H1 (cell line): Measurements from ENCODE around the gene PEX3. TPM values are rescaled to one million over a fixed set of nuclear protein-coding genes. Genes with fewer than 3 reads are reported as not detected.

Experiments used
- CTCF ChIA-PET: fragments of 300-600 bp; sonication (Branson Sonifier 250); formaldehyde crosslinking; loops from one replicate; lab custom pipeline; 2021; ENCODE audit not compliant: partially characterized antibody; lab: Charles Lee
- POLR2A ChIA-PET: fragments of 300-600 bp; sonication (Branson Sonifier 250); formaldehyde crosslinking; loops from one replicate; lab custom pipeline; 2021; ENCODE audit warnings: inconsistent platforms; ENCODE audit not compliant: partially characterized antibody; lab: Charles Lee
- DNase-seq, 2 experiments: peaks; one replicate each; pipeline versions ENCODE4 v3.0.0 to v3.0.0-alpha.2; 2010 to 2022; ENCODE audit warnings: low spot score in 2 of 2, low read depth in 1 of 2, mixed read lengths in 1 of 2
- FAIRE-seq: peaks from 2 replicates; lab custom pipeline; 2011; peaks lifted over from hg19 to GRCh38; lab: Jason Lieb, UNC
- H2AFZ ChIP-seq: 2 replicates; pipeline ENCODE4 v1.8.1; 2012; ENCODE audit warnings: low read length, inconsistent platforms
- H2AK5ac ChIP-seq: 2 replicates; pipeline ENCODE4 v1.6.1; 2013; ENCODE audit warnings: low read depth, low read length
- H2BK120ac ChIP-seq: replicated peaks from 2 replicates; pipeline ENCODE3; 2013; ENCODE audit warnings: low read depth, low read length, inconsistent platforms
- H2BK12ac ChIP-seq: 2 replicates; pipeline ENCODE4 v1.6.1; 2013; ENCODE audit warnings: low read depth, low read length
- H2BK15ac ChIP-seq: 2 replicates; pipeline ENCODE4 v1.6.1; 2013; ENCODE audit warnings: low read length
- H2BK20ac ChIP-seq: 2 replicates; pipeline ENCODE4 v1.6.1; 2013; ENCODE audit warnings: low read length
- H2BK5ac ChIP-seq: 2 replicates; pipeline ENCODE4 v1.6.1; 2013; ENCODE audit warnings: low read depth, low read length
- H3K14ac ChIP-seq: 2 replicates; pipeline ENCODE4 v1.6.1; 2013; ENCODE audit warnings: inconsistent platforms; ENCODE audit not compliant: insufficient read length
- H3K18ac ChIP-seq: 2 replicates; pipeline ENCODE4 v1.6.1; 2013; ENCODE audit warnings: low read length; ENCODE audit errors: extremely low read depth
- H3K23ac ChIP-seq: 2 replicates; pipeline ENCODE4 v1.6.1; 2013; ENCODE audit warnings: inconsistent platforms; ENCODE audit not compliant: insufficient read length
- H3K23me2 ChIP-seq: 2 replicates; pipeline ENCODE4 v1.6.1; 2013; ENCODE audit warnings: low read depth, low read length
- H3K27ac ChIP-seq: 2 replicates; pipeline ENCODE4 v1.6.1; 2011; ENCODE audit warnings: low read depth, low read length, inconsistent platforms
- H3K27me3 ChIP-seq, 4 experiments: replicated peaks in 1 of 4; 1 replicate in 1 of 4; 2 replicates in 3 of 4; pipeline versions ENCODE4 v1.6.1 to v1.8.1; 2011 to 2013; ENCODE audit warnings: low read length in 3 of 4, mild to moderate bottlenecking in 3 of 4, inconsistent platforms in 2 of 4, mixed read lengths in 2 of 4, moderate library complexity in 1 of 4; ENCODE audit not compliant: control insufficient read depth in 3 of 4, insufficient read depth in 3 of 4; ENCODE audit errors: extremely low read depth in 1 of 4
- H3K36me3 ChIP-seq, 4 experiments: 2 replicates each; pipeline versions ENCODE4 v1.6.1 to v1.8.1; 2011 to 2013; ENCODE audit warnings: mild to moderate bottlenecking in 4 of 4, low read length in 3 of 4, moderate library complexity in 2 of 4, control low read depth in 1 of 4, inconsistent platforms in 1 of 4; ENCODE audit not compliant: insufficient read depth in 4 of 4, control insufficient read depth in 2 of 4
- H3K4ac ChIP-seq: replicated peaks from 2 replicates; pipeline ENCODE3; 2013; ENCODE audit warnings: low read length, low read depth, mixed read lengths, inconsistent platforms; ENCODE audit not compliant: insufficient read length
- H3K4me1 ChIP-seq, 4 experiments: replicated peaks in 1 of 4; 1 replicate in 1 of 4; 2 replicates in 3 of 4; pipeline versions ENCODE4 v1.6.1 to v1.8.1; 2011 to 2013; ENCODE audit warnings: low read length in 3 of 4, inconsistent platforms in 2 of 4, mixed read lengths in 1 of 4; ENCODE audit not compliant: insufficient read depth in 4 of 4, control insufficient read depth in 3 of 4
- H3K4me2 ChIP-seq, 2 experiments: 2 replicates each; pipeline versions ENCODE4 v1.6.1 to v1.8.1; 2011 to 2013; ENCODE audit warnings: low read depth in 2 of 2, low read length in 2 of 2, control low read depth in 1 of 2, inconsistent platforms in 1 of 2, mild to moderate bottlenecking in 1 of 2; ENCODE audit not compliant: insufficient read depth in 1 of 2
- H3K4me3 ChIP-seq, 4 experiments: fragments of 200-600, 300-600 bp in 1 of 4; sonication (generic), shearing (Covaris generic), sonication (Bioruptor Twin) in 1 of 4; 2 replicates each; pipeline versions ENCODE4 v1.5.1 to v1.8.1; 2011 to 2016; ENCODE audit warnings: low read length in 4 of 4, low read depth in 3 of 4, control low read depth in 2 of 4, inconsistent platforms in 2 of 4, mild to moderate bottlenecking in 2 of 4, mixed read lengths in 1 of 4, moderate library complexity in 1 of 4; ENCODE audit not compliant: insufficient read depth in 2 of 4; ENCODE audit errors: extremely low read depth in 1 of 4
- H3K56ac ChIP-seq: replicated peaks from 2 replicates; pipeline ENCODE3; 2013; ENCODE audit warnings: low read depth, mild to moderate bottlenecking, mixed read lengths, low read length, inconsistent platforms; ENCODE audit not compliant: insufficient read length
- H3K79me1 ChIP-seq: 2 replicates; pipeline ENCODE4 v1.6.1; 2013; ENCODE audit warnings: low read depth, low read length, control low read depth
- H3K79me2 ChIP-seq, 2 experiments: 2 replicates each; pipeline versions ENCODE4 v1.6.1 to v1.8.1; 2012 to 2013; ENCODE audit warnings: low read length in 2 of 2, mild to moderate bottlenecking in 2 of 2, inconsistent platforms in 1 of 2; ENCODE audit not compliant: insufficient read depth in 2 of 2, control insufficient read depth in 1 of 2
- H3K9ac ChIP-seq, 4 experiments: replicated peaks in 1 of 4; 1 replicate in 1 of 4; 2 replicates in 3 of 4; pipeline versions ENCODE4 v1.6.1 to v1.8.1; 2011 to 2013; ENCODE audit warnings: low read depth in 3 of 4, low read length in 3 of 4, control low read depth in 2 of 4, mild to moderate bottlenecking in 2 of 4, moderate library complexity in 2 of 4, inconsistent platforms in 1 of 4; ENCODE audit errors: extremely low read depth in 1 of 4
- H3K9me3 ChIP-seq, 2 experiments: 2 replicates each; pipeline versions ENCODE4 v1.6.1 to v1.8.1; 2012 to 2013; ENCODE audit warnings: mild to moderate bottlenecking in 2 of 2, moderate library complexity in 2 of 2, control low read depth in 1 of 2, inconsistent platforms in 1 of 2, low read depth in 1 of 2, low read length in 1 of 2, mixed read lengths in 1 of 2; ENCODE audit not compliant: insufficient read depth in 2 of 2
- H4K20me1 ChIP-seq, 2 experiments: replicated peaks in 1 of 2; 2 replicates each; pipeline versions ENCODE3 to v1.8.1; 2011 to 2013; ENCODE audit warnings: inconsistent platforms in 2 of 2, low read length in 2 of 2, mild to moderate bottlenecking in 1 of 2; ENCODE audit not compliant: insufficient read depth in 2 of 2, control insufficient read depth in 1 of 2
- H4K5ac ChIP-seq: 2 replicates; pipeline ENCODE4 v1.6.1; 2013; ENCODE audit warnings: low read length, low read depth, mixed read lengths, inconsistent platforms; ENCODE audit not compliant: insufficient read length
- H4K8ac ChIP-seq: 2 replicates; pipeline ENCODE4 v1.8.0; 2013; ENCODE audit warnings: mild to moderate bottlenecking, moderate library complexity, low read length, inconsistent platforms; ENCODE audit not compliant: insufficient read depth; ENCODE audit errors: extremely low read depth
- H4K91ac ChIP-seq: replicated peaks from 2 replicates; pipeline ENCODE3; 2013; ENCODE audit warnings: low read length, mixed read lengths, inconsistent platforms; ENCODE audit not compliant: insufficient read length
- ATF3 ChIP-seq: IDR thresholded peaks from 2 replicates; pipeline ENCODE4 v1.6.1; 2011; ENCODE audit warnings: low read depth, mild to moderate bottlenecking, low read length; ENCODE audit not compliant: insufficient read depth
- CBX5 ChIP-seq: fragments of 300-800, 300-1000 bp; sonication (generic); IDR thresholded peaks from 2 replicates; pipeline ENCODE4 v1.7.1; 2016; ENCODE audit warnings: antibody characterized with exemption, low read length, low read depth
- EP300 ChIP-seq, 2 experiments: IDR thresholded peaks; 1 replicate in 1 of 2; 2 replicates in 1 of 2; pipeline ENCODE4 v1.6.1; 2011 to 2012; ENCODE audit warnings: low read depth in 2 of 2, low read length in 2 of 2, mild to moderate bottlenecking in 2 of 2, borderline replicate concordance in 1 of 2, inconsistent platforms in 1 of 2, moderate library complexity in 1 of 2
- KDM5A ChIP-seq: fragments of 200-600 bp; IDR thresholded peaks from 2 replicates; pipeline ENCODE4 v1.7.1; 2012; ENCODE audit warnings: mild to moderate bottlenecking, low read length, inconsistent platforms, mixed read lengths
- RAD21 ChIP-seq, 2 experiments: IDR thresholded peaks in 1 of 2; conservative IDR thresholded peaks in 1 of 2; 2 replicates each; pipeline ENCODE4 v1.6.1; 2011; ENCODE audit warnings: low read depth in 2 of 2, low read length in 2 of 2, improper control_type of control experiment in 1 of 2, inconsistent platforms in 1 of 2, mild to moderate bottlenecking in 1 of 2, moderate library complexity in 1 of 2
- RXRA ChIP-seq: IDR thresholded peaks from 2 replicates; pipeline ENCODE4 v1.6.1; 2011; ENCODE audit warnings: low read depth, mild to moderate bottlenecking, low read length, moderate library complexity; ENCODE audit not compliant: insufficient read depth
- SAP30 ChIP-seq: fragments of 300-600 bp; sonication (generic); IDR thresholded peaks from 2 replicates; pipeline ENCODE4 v1.7.1; 2012; ENCODE audit warnings: low read length, moderate library complexity, mild to moderate bottlenecking, inconsistent platforms; ENCODE audit not compliant: insufficient read depth, insufficient replicate concordance
- SIN3A ChIP-seq, 2 experiments: IDR thresholded peaks in 1 of 2; conservative IDR thresholded peaks in 1 of 2; 2 replicates each; pipeline ENCODE4 v1.6.1; 2011 to 2012; ENCODE audit warnings: low read length in 2 of 2, improper control_type of control experiment in 1 of 2, low read depth in 1 of 2, mild to moderate bottlenecking in 1 of 2
- USF2 ChIP-seq: IDR thresholded peaks from 2 replicates; pipeline ENCODE4 v1.6.1; 2011; ENCODE audit warnings: low read length, improper control_type of control experiment
- YY1 ChIP-seq: IDR thresholded peaks from 2 replicates; pipeline ENCODE4 v1.6.1; 2011; ENCODE audit warnings: low read depth, mild to moderate bottlenecking, low read length
- WGBS, 2 experiments: shearing (Covaris generic) in 1 of 2; methylation state at CpG; one replicate each; pipeline versions ENCODE4 v1.1.6 to v1.1.7; 2013 to 2015; ENCODE audit warnings: low lambda C conversion rate in 2 of 2, mixed read lengths in 2 of 2, inconsistent platforms in 1 of 2, low coverage in 1 of 2, missing lambda C conversion rate in 1 of 2; ENCODE audit not compliant: insufficient replicate concordance in 2 of 2, insufficient coverage in 1 of 2, insufficient read length in 1 of 2; ENCODE audit errors: extremely low coverage in 1 of 2, missing lambda C conversion rate in 1 of 2; 5-methylcytosine and 5-hydroxymethylcytosine counted together
- polyA plus RNA-seq, 7 experiments: library from polyadenylated mRNA; depleted of rRNA in 3 of 7; stranded (reverse) in 5 of 7; unstranded in 2 of 7; fragments of >200 nt in 5 of 7; fragments of 200-250 nt in 2 of 7; gene quantifications; 1 replicate in 5 of 7; 2 replicates in 1 of 7; 4 replicates in 1 of 7; pipeline versions ENCODE4 v1.2.1 to v1.2.3, GENCODE V29; 2011 to 2013; ENCODE audit warnings: missing spikeins in 2 of 7, mixed read lengths in 2 of 7
- total RNA-seq: library from RNA; stranded (reverse); fragmentation: NEBNext Ultra II Directional; extraction: Animal tissue kit (Norgen Biotek cat#: 25700); gene quantifications from 2 replicates; pipeline ENCODE4 v1.2.1, GENCODE V29; 2021

The PEX3 gene
- total and polyA plus RNA-seq, 2 of the 8 experiments (the other 6 are each of a cell fraction or from before 2014, with no cell fraction given): 8.0 to 16.8 TPM

GRCh38 chr6:143539734-143540133 lies 89.1 kb downstream of the PEX3 start:
- H3K27me3 ChIP-seq: peaks cover 2 to 30% (median 22%) of the 10 kb centered on the region in 4 experiments
- no peak overlapping the region for H3K18ac ChIP-seq
- H2BK12ac ChIP-seq: no peak overlapping the region
- H3K14ac ChIP-seq: no peak overlapping the region
- H3K27ac ChIP-seq: no peak overlapping the region
- no peak overlapping the region for H2BK120ac ChIP-seq
- H3K9me3 ChIP-seq: no peaks in the 10 kb centered on the region
- 24% methylated on average over 7 of the region's 7 CpGs; no CpG with 5 or more reads in 1 of the 2 experiments for WGBS, 2 experiments
- no peak overlapping the region for H2BK20ac ChIP-seq
- no peaks in the 10 kb centered on the region for H3K36me3 ChIP-seq
- H3K4ac ChIP-seq: no peak overlapping the region
- no peaks in the 10 kb centered on the region for H3K79me2 ChIP-seq
- peaks cover 7% of the 10 kb centered on the region; the same call in 1 of the 2 replicates for H3K23me2 ChIP-seq
- no peak overlapping the region for H2BK5ac ChIP-seq
- no peak overlapping the region for H2AK5ac ChIP-seq
- FAIRE-seq (peak; percentile 36), DNase-seq (no peak)
- H4K5ac ChIP-seq: no peak overlapping the region
- no peak overlapping the region for H4K8ac ChIP-seq
- CTCF ChIA-PET: interaction anchor here (0.6 to 9.9 kb wide), 11 partner anchors 9 to 498 kb away, joined by 3 to 77 read pairs (median 3); partner anchors contain the start of gene FUCA2
- no peaks in the 10 kb centered on the region for H3K79me1 ChIP-seq
- no peak overlapping the region for H2AFZ ChIP-seq
- H3K23ac ChIP-seq: no peak overlapping the region
- peak overlapping the region in 1 of 2 experiments; percentile 7; a peak in 2 of 4 replicates for H3K4me2 ChIP-seq
- no peaks in the 10 kb centered on the region for H4K20me1 ChIP-seq
- H3K9ac ChIP-seq: no peak overlapping the region
- POLR2A ChIA-PET: no interaction called here
- H3K4me3 ChIP-seq: no peak overlapping the region
- no peak overlapping the region for H2BK15ac ChIP-seq
- H4K91ac ChIP-seq: no peak overlapping the region
- no peak overlapping the region for H3K56ac ChIP-seq
- H3K4me1 ChIP-seq: peaks cover 6 to 11% (median 10%) of the 10 kb centered on the region in 4 experiments
- TF ChIP-seq KDM5A (no peak), EP300 (IDR thresholded peaks at IDR 0.05; ENCODE audit: borderline replicate concordance in 1 of 2, low read depth in 2 of 2, low read length in 2 of 2) (no peak), USF2 (no peak), ATF3 (no peak), CBX5 (no peak), SIN3A (conservative IDR thresholded peaks at IDR 0.05 in 1 of 2, IDR thresholded peaks at IDR 0.05 in 1 of 2; ENCODE audit: low read depth in 1 of 2, low read length in 2 of 2) (no peak), RAD21 (IDR thresholded peaks at IDR 0.05 in 1 of 2, conservative IDR thresholded peaks at IDR 0.05 in 1 of 2; ENCODE audit: low read depth in 2 of 2, low read length in 2 of 2) (peak; percentile 47 to 53), RXRA (no peak), YY1 (no peak), SAP30 (no peak)
